Measurements from ENCODE around the gene ATP6V1G2. TPM values are rescaled to one million over a fixed set of nuclear protein-coding genes. Genes with fewer than 3 reads are reported as not detected.

The ATP6V1G2 gene
- total RNA-seq, 1 experiment from 2014 or later: 1.2 TPM

GRCh38 chr6:31585491-31585890 is 39.1 kb upstream of the ATP6V1G2 start:
- H3K27me3 Mint-ChIP-seq (ENCODE audit: insufficient read depth, unreplicated experiment): no peaks in the 10 kb centered on the region
- ChIA-PET CTCF (interaction anchor here (0.7 to 18.9 kb wide), 3 partner anchors 12 to 126 kb away, joined by 3 to 215 read pairs (median 3); partner anchors contain the start of gene NCR3), POLR2A (interaction anchor here (1.5 kb wide), 1 partner anchor 13 kb away, joined by 6 read pairs; no protein-coding TSS in a partner anchor)
- DNase-seq (ENCODE audit: unreplicated experiment): peak; percentile 29
- peaks cover 17% of the 10 kb centered on the region for H3K4me1 Mint-ChIP-seq (ENCODE audit: insufficient read depth, unreplicated experiment)
- no peak overlapping the region for H3K4me3 Mint-ChIP-seq (ENCODE audit: unreplicated experiment)
- TF ChIP-seq, protein P1, sequence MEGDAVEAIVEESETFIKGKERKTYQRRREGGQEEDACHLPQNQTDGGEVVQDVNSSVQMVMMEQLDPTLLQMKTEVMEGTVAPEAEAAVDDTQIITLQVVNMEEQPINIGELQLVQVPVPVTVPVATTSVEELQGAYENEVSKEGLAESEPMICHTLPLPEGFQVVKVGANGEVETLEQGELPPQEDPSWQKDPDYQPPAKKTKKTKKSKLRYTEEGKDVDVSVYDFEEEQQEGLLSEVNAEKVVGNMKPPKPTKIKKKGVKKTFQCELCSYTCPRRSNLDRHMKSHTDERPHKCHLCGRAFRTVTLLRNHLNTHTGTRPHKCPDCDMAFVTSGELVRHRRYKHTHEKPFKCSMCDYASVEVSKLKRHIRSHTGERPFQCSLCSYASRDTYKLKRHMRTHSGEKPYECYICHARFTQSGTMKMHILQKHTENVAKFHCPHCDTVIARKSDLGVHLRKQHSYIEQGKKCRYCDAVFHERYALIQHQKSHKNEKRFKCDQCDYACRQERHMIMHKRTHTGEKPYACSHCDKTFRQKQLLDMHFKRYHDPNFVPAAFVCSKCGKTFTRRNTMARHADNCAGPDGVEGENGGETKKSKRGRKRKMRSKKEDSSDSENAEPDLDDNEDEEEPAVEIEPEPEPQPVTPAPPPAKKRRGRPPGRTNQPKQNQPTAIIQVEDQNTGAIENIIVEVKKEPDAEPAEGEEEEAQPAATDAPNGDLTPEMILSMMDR (IDR thresholded peaks at IDR 0.05; ENCODE audit: unreplicated experiment): peak; percentile 33
- no peaks in the 10 kb centered on the region for H3K36me3 Mint-ChIP-seq (ENCODE audit: insufficient read depth, unreplicated experiment)
- no peaks in the 10 kb centered on the region for H3K9me3 Mint-ChIP-seq (ENCODE audit: unreplicated experiment)
- intact Hi-C loops (cut with micrococcal nuclease): no loop called here
- H3K27ac Mint-ChIP-seq (ENCODE audit: low read depth, unreplicated experiment): no peak overlapping the region
- no TSS peak for BruUV-seq (replicated peaks)

- TF ChIP-seq, protein P1 (IDR thresholded peaks at IDR 0.05; ENCODE audit: unreplicated experiment): no peak
- H3K27me3 Mint-ChIP-seq (ENCODE audit: insufficient read depth, unreplicated experiment): no peaks in the 10 kb centered on the region
- no peaks in the 10 kb centered on the region for H3K36me3 Mint-ChIP-seq (ENCODE audit: insufficient read depth, unreplicated experiment)
- intact Hi-C loops (cut with micrococcal nuclease): loop anchor here (5.0 kb wide), 1 partner anchor 35 kb away; the partner anchor contains the start of genes ATP6V1G2 and NFKBIL1
- peak within 1 kb of the TSS; percentile 66 for H3K27ac Mint-ChIP-seq (ENCODE audit: low read depth, unreplicated experiment)
- no peak for DNase-seq (ENCODE audit: unreplicated experiment)
- no TSS peak for BruUV-seq (replicated peaks)
- no peaks in the 10 kb centered on the region for H3K9me3 Mint-ChIP-seq (ENCODE audit: unreplicated experiment)
- peaks cover 10% of the 10 kb centered on the region for H3K4me1 Mint-ChIP-seq (ENCODE audit: insufficient read depth, unreplicated experiment)
- peak within 1 kb of the TSS; percentile 96 for H3K4me3 Mint-ChIP-seq (ENCODE audit: unreplicated experiment)
- ChIA-PET POLR2A (interaction anchor here (1.0 to 1.5 kb wide), 2 partner anchors 34 to 41 kb away, joined by 3 to 4 read pairs; partner anchors contain the start of gene DDX39B), CTCF (interaction anchor here (0.7 to 18.9 kb wide), 3 partner anchors 8 to 17 kb away, joined by 3 to 215 read pairs (median 3); partner anchors contain the start of gene NCR3)
These were observed 35.8 kb upstream of the ATP6V1G2 start, which contains the start of gene LTB for GRCh38 chr6:31582230-31582643. TSS of gene LTB (minus strand) at chr6:31582424. CDS start at chr6:31582417, 7 bp downstream.

GRCh38 chr6:31581434-31582229 is 35.2 kb upstream of the ATP6V1G2 start:
- TF ChIP-seq, protein P1 (IDR thresholded peaks at IDR 0.05; ENCODE audit: unreplicated experiment): no peak
- H3K4me3 Mint-ChIP-seq (ENCODE audit: unreplicated experiment): peak overlapping the region; percentile 96
- H3K36me3 Mint-ChIP-seq (ENCODE audit: insufficient read depth, unreplicated experiment): no peaks in the 10 kb centered on the region
- intact Hi-C loops (cut with micrococcal nuclease): loop anchor here (1.0 to 5.0 kb wide), 2 partner anchors 17 to 34 kb away; partner anchors contain the start of genes ATP6V1G2 and NFKBIL1
- no peaks in the 10 kb centered on the region for H3K27me3 Mint-ChIP-seq (ENCODE audit: insufficient read depth, unreplicated experiment)
- DNase-seq (ENCODE audit: unreplicated experiment): no peak
- H3K27ac Mint-ChIP-seq (ENCODE audit: low read depth, unreplicated experiment): peak overlapping the region; percentile 66
- BruUV-seq (replicated peaks): no TSS peak
- H3K9me3 Mint-ChIP-seq (ENCODE audit: unreplicated experiment): no peaks in the 10 kb centered on the region
- peaks cover 10% of the 10 kb centered on the region for H3K4me1 Mint-ChIP-seq (ENCODE audit: insufficient read depth, unreplicated experiment)
- ChIA-PET CTCF (interaction anchor here (0.6 to 18.9 kb wide), 5 partner anchors 8 to 947 kb away, joined by 3 to 215 read pairs (median 3); partner anchors contain the start of gene NCR3), POLR2A (interaction anchor here (1.1 to 1.5 kb wide), 2 partner anchors 16 to 40 kb away, joined by 4 read pairs; partner anchors contain the start of gene DDX39B)

Measured in MCF 10A (cell line).